Activated CD8-positive, alpha-beta memory T cell treated with anti-CD3 and anti-CD28 coated beads for 48 hours (primary cell): ENCODE results near the gene CASKIN1.
"Not testable (repeated sequence)": the region's sequence is repeated elsewhere in the genome, so short reads cannot be mapped to it uniquely, and the experiment has no call there.

Experiments used
- DNase-seq, 3 experiments: peaks; one replicate each; pipeline ENCODE4 v3.0.0-alpha.2; 2020; ENCODE audit warnings: low read depth in 2 of 3, low spot score in 2 of 3

The CASKIN1 gene

GRCh38 chr16:2211923-2212347 lies 15.5 kb upstream of the CASKIN1 start:
- DNase-seq: no peak

DNA sequence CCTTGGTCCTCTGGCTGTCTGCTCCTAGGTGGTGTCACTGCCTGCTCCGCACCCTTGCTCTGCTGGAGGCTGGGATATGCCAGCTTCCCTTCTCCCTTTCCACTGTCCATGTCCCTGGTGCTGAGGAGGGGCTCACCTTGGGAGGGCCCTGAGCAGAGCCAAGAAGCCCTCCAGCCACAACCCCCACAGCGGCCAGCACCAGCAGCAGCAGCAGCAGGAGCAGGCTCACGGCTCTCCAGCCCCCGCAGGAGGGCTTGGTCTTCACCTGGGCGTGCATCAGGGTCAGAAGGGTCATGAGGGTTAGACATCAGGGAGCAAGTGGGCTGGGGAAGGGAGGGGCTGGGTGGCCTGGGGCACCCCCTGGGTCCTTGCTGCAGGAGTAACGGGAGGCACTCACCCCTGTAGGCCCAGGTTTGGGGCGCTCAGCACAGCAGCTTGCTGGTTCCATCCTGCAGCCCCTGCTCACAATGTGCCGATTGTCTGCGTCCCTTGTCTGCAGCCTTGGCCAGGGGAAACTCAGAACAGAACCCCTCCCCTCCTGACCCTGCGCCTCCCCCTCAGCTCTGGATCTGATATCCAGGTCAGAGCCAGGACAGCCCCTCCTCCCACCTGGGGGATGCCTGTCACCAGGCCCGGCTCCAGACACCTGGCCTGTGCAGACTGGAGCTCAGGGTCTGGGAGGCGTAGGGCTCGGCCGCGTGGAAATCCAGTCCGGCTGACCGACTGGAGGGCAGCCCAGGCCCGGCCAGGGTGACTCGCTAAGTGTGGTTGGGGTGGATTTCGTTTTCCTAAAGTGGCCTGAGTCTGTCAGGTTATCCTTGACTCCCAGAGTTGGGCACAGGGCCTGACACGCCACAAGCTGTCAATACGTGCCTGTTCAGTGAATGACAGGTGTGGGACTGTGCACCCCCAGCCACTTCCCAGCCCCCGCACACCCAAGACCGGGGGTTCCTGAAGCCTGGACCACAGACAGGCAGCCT lies 14.3 kb upstream of the CASKIN1 start, which contains the start of gene BRICD5:
TSS of gene BRICD5 (minus strand) at position 478 of the 980 bp plus-strand sequence. CDS start at position 448, 30 bp downstream.
- no peak for DNase-seq

- no peak for DNase-seq
These were observed 13.6 kb upstream of the CASKIN1 start for GRCh38 chr16:2210009-2210332.

DNA sequence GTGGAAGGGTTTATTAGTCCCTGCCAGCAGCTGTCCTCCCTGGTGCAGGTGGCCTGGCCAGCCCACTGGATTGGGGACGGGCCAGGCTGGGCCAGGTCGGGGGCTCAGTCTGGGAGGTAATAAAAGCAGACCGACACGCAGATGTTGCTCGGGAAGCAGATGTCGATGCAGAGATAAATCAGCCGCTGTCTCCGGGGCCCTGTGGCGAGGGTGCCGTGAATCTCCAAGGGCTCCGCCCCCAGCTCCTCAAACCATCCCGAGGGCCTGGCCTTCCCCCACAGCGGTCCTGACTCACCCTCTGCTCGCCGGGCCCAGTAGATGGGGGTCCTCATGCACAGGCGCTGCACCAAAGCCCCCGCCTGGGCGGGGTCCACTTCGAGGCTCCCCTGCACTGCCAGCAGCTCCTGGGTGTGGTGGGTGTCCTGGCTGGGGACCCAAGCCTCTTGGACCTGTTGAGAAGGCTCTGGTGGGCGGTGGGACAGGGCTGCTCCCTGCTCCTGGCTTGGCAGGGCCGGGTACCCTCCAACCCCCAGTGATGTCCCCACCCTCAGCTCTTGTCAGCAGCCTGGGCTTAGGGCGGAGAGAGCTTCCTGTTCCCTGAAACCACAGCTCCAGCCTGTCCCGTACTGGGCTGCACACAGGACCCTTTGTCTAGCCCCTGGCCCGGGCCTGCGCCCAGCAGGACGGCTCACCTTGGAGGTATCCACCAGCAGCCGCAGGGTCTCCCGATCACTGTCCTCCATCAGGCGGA lies 13.0 kb upstream of the CASKIN1 start:
- no peak for DNase-seq

DNA sequence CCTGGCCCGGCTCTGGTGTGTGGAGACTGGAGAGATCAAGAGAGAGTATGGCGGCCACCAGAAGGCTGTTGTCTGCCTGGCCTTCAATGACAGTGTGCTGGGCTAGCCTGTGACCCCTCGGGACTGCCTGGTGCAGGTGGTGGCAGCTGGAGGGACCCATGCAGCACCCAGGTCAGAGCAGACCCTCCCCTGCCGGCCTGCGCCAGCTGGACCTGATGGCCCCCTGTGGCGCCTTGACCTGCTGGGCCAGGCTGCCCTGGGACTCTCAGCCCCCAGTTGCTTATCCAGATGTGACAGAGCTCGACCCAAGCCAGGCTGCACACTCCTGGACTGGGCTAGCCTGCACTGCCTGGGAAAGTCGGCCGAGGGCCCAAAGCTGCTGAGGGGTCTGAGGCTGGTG lies 12.4 kb upstream of the CASKIN1 start:
- DNase-seq: no peak

DNA sequence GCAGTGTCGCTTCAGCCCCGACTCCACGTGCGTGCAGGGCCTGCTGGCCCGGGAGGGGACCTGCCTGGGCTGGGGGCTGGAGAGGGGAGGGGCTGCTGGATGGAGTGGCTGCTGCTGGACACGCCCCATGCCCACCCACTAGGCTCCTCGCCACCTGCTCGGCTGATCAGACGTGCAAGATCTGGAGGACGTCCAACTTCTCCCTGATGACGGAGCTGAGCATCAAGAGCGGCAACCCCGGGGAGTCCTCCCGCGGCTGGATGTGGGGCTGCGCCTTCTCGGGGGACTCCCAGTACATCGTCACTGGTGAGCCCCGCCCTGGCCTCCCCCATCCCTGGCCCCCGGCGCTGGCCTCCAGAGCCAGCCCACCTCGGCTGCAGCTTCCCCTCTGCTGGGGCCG lies 11.9 kb upstream of the CASKIN1 start:
- DNase-seq: no peak

DNA sequence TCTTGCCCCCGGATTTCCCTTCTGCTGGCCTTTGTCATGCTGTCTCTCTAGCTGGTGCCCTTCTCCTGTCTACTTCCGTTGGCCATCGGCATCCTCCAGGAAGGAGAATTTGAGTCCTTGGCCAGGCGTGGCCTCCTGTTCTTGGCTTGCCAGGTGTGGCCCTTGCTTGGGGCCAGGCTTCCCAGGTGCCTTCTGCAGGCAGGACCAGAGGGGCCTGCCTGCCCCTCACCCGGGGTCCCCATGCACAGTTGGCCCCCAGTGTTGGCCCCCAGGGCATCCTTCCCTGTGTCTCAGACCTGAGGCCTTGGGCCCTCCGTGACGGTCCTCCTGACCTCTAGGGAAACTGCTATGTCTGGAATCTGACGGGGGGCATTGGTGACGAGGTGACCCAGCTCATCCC lies 11.5 kb upstream of the CASKIN1 start:
- DNase-seq: no peak

- no peak for DNase-seq
These were observed 10.5 kb upstream of the CASKIN1 start for GRCh38 chr16:2206780-2207433.

GRCh38 chr16:2206420-2206779 lies 10.0 kb upstream of the CASKIN1 start:
- no peak for DNase-seq

GRCh38 chr16:2205967-2206313 lies 9.5 kb upstream of the CASKIN1 start:
- no peak for DNase-seq

- DNase-seq: peak; percentile 68 to 88 (median 85)
These were observed 8.9 kb upstream of the CASKIN1 start, which contains the start of gene MLST8 for GRCh38 chr16:2205104-2205966. MLST8 (plus strand) TSS chr16:2205454; CDS start chr16:2206086, 632 bp downstream.

- no peak for DNase-seq
These were observed 8.2 kb upstream of the CASKIN1 start for GRCh38 chr16:2204416-2205103.

GRCh38 chr16:2203119-2203688 lies 6.8 kb upstream of the CASKIN1 start:
- not testable (repeated sequence) for DNase-seq

DNA sequence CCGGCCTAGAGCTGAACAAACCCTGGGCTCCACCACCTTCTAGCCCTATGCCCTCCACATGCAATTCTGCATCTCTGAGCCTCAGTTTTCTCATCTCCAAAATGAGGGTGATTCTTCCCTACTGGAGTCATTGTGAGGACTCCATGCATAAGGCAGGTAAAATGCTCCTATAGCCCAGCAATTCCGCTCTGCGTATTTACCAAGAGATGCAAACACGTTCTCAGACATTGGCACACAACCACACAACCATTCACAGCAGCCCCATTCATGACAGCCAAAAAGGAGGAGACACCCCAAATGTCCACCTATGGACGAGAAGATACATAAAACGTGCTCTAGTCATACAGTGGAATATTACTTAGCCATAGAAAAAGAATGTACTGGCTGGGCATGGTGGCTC lies 3.9 kb upstream of the CASKIN1 start:
- no peak for DNase-seq

DNA sequence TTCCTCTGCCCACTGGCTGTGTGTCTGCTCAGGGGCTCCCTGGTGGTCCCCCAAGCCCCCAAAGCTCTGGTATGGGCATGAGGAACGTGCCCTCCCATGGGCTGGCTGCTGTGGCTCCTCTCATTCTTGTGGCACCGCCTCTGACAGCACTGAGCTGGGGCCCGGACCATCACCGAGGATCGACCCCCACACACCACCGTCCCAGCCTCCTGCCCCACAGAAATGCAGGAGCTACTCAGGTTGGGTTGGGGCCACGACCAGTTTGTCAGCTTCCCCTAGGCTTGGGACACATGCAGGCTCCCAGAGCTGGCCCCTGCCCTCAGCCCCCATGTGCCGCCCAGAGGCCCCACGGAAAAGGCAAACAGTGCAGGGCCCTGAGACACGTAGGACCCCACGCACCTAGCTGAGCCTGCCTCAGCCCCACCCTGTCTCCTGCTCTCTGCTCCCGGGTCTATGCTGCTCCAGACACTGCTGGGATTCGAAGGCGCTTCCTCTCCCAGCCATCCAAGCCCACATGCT lies 3.3 kb upstream of the CASKIN1 start:
- no peak for DNase-seq

- DNase-seq: no peak
These were observed 2.7 kb upstream of the CASKIN1 start for GRCh38 chr16:2199095-2199494.

- DNase-seq: no peak
These were observed 1.9 kb upstream of the CASKIN1 start for GRCh38 chr16:2198283-2198682.

DNA sequence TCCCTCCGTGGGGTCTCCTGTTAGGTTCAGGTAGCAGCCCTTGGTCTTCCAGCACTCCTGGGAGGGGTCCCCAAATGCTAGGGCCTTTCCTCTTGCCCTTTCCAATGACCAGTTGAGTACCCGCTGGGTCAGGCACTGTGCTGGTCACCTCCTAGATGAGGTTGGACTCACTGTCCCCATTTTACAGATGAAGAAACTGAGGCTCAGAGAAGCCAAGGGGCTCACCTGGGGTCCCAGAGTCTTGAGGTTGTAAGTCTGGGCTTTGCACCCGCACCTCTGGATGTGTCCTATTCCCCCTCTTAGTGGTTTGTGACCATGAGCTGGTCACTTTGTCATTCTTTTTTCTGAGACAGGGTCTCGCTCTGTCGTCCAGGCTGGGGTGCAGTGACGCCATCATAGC lies 1.4 kb upstream of the CASKIN1 start:
- DNase-seq: no peak

GRCh38 chr16:2196981-2197511 lies 641 bp upstream of the CASKIN1 start:
- DNase-seq: no peak
